Epithelial cell of proximal tubule (primary cell): ENCODE data around the gene PKD2L2. TPM values are rescaled to one million over a fixed set of nuclear protein-coding genes. Genes with fewer than 3 reads are reported as not detected.
"Not testable (repeated sequence)": the region's sequence is repeated elsewhere in the genome, so short reads cannot be mapped to it uniquely, and the experiment has no call there.

Source experiments
- DNase-seq: peaks from one replicate; pipeline ENCODE4 v3.0.0-alpha.2; 2011; ENCODE audit warnings: low read depth
- H3K4me3 ChIP-seq: 2 replicates; pipeline ENCODE4 v1.5.1; 2011; ENCODE audit warnings: low read depth, mild to moderate bottlenecking, low read length
- CTCF ChIP-seq: conservative IDR thresholded peaks from 2 replicates; pipeline ENCODE4 v1.5.1; 2012; ENCODE audit warnings: low read depth, mild to moderate bottlenecking, low read length
- total RNA-seq: library from RNA; depleted of rRNA; stranded (reverse); fragments of >200 nt; gene quantifications from 2 replicates; pipeline ENCODE4 v1.2.3, GENCODE V29; 2015

The PKD2L2 gene
- not detected in 2 replicates for total RNA-seq

GRCh38 chr5:137888863-137889759, at the start of gene PKD2L2:
TSS of gene PKD2L2 (plus strand) at chr5:137889457. CDS start at chr5:137889492, 35 bp downstream.
- H3K4me3 ChIP-seq, result peak within 1 kb of the TSS; percentile 60
- peak; percentile 6 for DNase-seq
- no peak for TF ChIP-seq CTCF

- no peak overlapping the region for H3K4me3 ChIP-seq
- no peak for DNase-seq
- TF ChIP-seq CTCF, result no peak
Observed at GRCh38 chr5:137842296-137842695, 47.0 kb upstream of the PKD2L2 start.

GRCh38 chr5:137843676-137844299, 45.5 kb upstream of the PKD2L2 start:
- no peak for DNase-seq
- no peak for TF ChIP-seq CTCF
- H3K4me3 ChIP-seq, result no peak overlapping the region

- no peak for DNase-seq
- no peak for TF ChIP-seq CTCF
Observed at GRCh38 chr5:137845472-137845871, 43.8 kb upstream of the PKD2L2 start.

GRCh38 chr5:137847687-137848086, 41.6 kb upstream of the PKD2L2 start:
- no peak for DNase-seq
- no peak overlapping the region for H3K4me3 ChIP-seq
- TF ChIP-seq CTCF, result no peak

More at GRCh38 chr5:137845472-137845871, 43.8 kb upstream of the PKD2L2 start:
- H3K4me3 ChIP-seq, result no peak overlapping the region

GRCh38 chr5:137853165-137853564, 36.1 kb upstream of the PKD2L2 start:
- DNase-seq, H3K4me3 ChIP-seq: not testable (repeated sequence)

- no peak for DNase-seq
- no peak for TF ChIP-seq CTCF
- H3K4me3 ChIP-seq, result no peak overlapping the region
Observed at GRCh38 chr5:137856201-137856600, 33.1 kb upstream of the PKD2L2 start.
